Gastrocnemius medialis (tissue), 4 donors: ENCODE results near the gene CFAP97D2.

Experiments
- CTCF ChIP-seq, 5 experiments: fragments of 450-650 bp in 3 of 5; fragments of 200-600 bp in 2 of 5; sonication (generic) in 2 of 5; IDR thresholded peaks in 4 of 5; conservative IDR thresholded peaks in 1 of 5; 1 replicate in 4 of 5; 2 replicates in 1 of 5; pipeline ENCODE4 v1.5.1; 2016 to 2019; ENCODE audit warnings: antibody characterized with exemption in 5 of 5, mild to moderate bottlenecking in 3 of 5, moderate library complexity in 3 of 5
- POLR2A ChIP-seq, 2 donors: fragments of 450-650 bp; IDR thresholded peaks; one replicate each; pipeline ENCODE4 v1.6.1; 2017; ENCODE audit warnings: antibody characterized with exemption in 2 of 2, mild to moderate bottlenecking in 2 of 2, moderate library complexity in 2 of 2

GRCh38 chr13:114243971-114244370, 64.9 kb downstream of the CFAP97D2 start:
- TF ChIP-seq CTCF (IDR thresholded peaks at IDR 0.05 in 4 of 5, conservative IDR thresholded peaks at IDR 0.05 in 1 of 5), result no peak
- no peak for TF ChIP-seq POLR2A (IDR thresholded peaks at IDR 0.05)
